ENCODE data around the gene RTBDN.

Gene RTBDN

GRCh38 chr19:12792051-12792852, 42.1 kb downstream of the RTBDN start:
- peak; percentile 87 for DNase-seq (ENCODE audit: low spot score)

GRCh38 chr19:12791345-12792050, 42.9 kb downstream of the RTBDN start, which contains the start of gene JUNB:
Gene JUNB, plus strand, starts transcription at chr19:12791486. Its CDS starts 286 bp downstream, at chr19:12791772.
- DNase-seq (ENCODE audit: low spot score) = peak; percentile 93

GRCh38 chr19:12790628-12791344, 43.6 kb downstream of the RTBDN start:
- DNase-seq (ENCODE audit: low spot score) = no peak

- peak; percentile 96 for DNase-seq (ENCODE audit: low spot score)
These were observed 44.3 kb downstream of the RTBDN start for GRCh38 chr19:12789904-12790619.

GRCh38 chr19:12789098-12789903, 45.1 kb downstream of the RTBDN start:
- DNase-seq (ENCODE audit: low spot score) = no peak

- no peak for DNase-seq (ENCODE audit: low spot score)
These were observed 45.7 kb downstream of the RTBDN start for GRCh38 chr19:12788682-12789097.

- DNase-seq (ENCODE audit: low spot score) = no peak
These were observed 46.2 kb downstream of the RTBDN start for GRCh38 chr19:12788042-12788681.

GRCh38 chr19:12787458-12787857, 46.9 kb downstream of the RTBDN start:
- no peak for DNase-seq (ENCODE audit: low spot score)

GRCh38 chr19:12786952-12787351, 47.4 kb downstream of the RTBDN start:
- no peak for DNase-seq (ENCODE audit: low spot score)

GRCh38 chr19:12786141-12786870, 48.1 kb downstream of the RTBDN start:
- no peak for DNase-seq (ENCODE audit: low spot score)

- DNase-seq (ENCODE audit: low spot score) = no peak
These were observed 48.8 kb downstream of the RTBDN start for GRCh38 chr19:12785431-12786031.

- DNase-seq (ENCODE audit: low spot score) = no peak
These were observed 49.4 kb downstream of the RTBDN start for GRCh38 chr19:12784871-12785430.

- no peak for DNase-seq (ENCODE audit: low spot score)
These were observed 49.9 kb downstream of the RTBDN start for GRCh38 chr19:12784394-12784870.

- no peak for DNase-seq (ENCODE audit: low spot score)
These were observed 50.5 kb downstream of the RTBDN start for GRCh38 chr19:12783849-12784393.

GRCh38 chr19:12783291-12783848, 51.0 kb downstream of the RTBDN start:
- DNase-seq (ENCODE audit: low spot score) = no peak

- peak; percentile 67 for DNase-seq (ENCODE audit: low spot score)
These were observed 51.7 kb downstream of the RTBDN start for GRCh38 chr19:12782424-12783290.

GRCh38 chr19:12782174-12782423, 52.3 kb downstream of the RTBDN start:
- DNase-seq (ENCODE audit: low spot score) = no peak

Measured in RKO (cell line).